ENCODE data around the gene CD4. TPM values are rescaled to one million over a fixed set of nuclear protein-coding genes. Genes with fewer than 3 reads are reported as not detected.

CD4 gene
- total RNA-seq, 1 experiment from 2014 or later, result not detected

GRCh38 chr12:6790496-6791150 lies 1.3 kb downstream of the CD4 start:
- no peaks in the 10 kb centered on the region for H3K27me3 ChIP-seq (replicated peaks; ENCODE audit: control insufficient read depth, insufficient read depth, low read length)
- BruUV-seq (replicated peaks), result no TSS peak
- intact Hi-C loops (cut with micrococcal nuclease; ENCODE audit: unreplicated experiment), result no loop called here
- TF ChIP-seq, protein P1, sequence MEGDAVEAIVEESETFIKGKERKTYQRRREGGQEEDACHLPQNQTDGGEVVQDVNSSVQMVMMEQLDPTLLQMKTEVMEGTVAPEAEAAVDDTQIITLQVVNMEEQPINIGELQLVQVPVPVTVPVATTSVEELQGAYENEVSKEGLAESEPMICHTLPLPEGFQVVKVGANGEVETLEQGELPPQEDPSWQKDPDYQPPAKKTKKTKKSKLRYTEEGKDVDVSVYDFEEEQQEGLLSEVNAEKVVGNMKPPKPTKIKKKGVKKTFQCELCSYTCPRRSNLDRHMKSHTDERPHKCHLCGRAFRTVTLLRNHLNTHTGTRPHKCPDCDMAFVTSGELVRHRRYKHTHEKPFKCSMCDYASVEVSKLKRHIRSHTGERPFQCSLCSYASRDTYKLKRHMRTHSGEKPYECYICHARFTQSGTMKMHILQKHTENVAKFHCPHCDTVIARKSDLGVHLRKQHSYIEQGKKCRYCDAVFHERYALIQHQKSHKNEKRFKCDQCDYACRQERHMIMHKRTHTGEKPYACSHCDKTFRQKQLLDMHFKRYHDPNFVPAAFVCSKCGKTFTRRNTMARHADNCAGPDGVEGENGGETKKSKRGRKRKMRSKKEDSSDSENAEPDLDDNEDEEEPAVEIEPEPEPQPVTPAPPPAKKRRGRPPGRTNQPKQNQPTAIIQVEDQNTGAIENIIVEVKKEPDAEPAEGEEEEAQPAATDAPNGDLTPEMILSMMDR (IDR thresholded peaks at IDR 0.05; ENCODE audit: insufficient read depth in 1 of 2, low read depth in 1 of 2, low read length in 1 of 2, severe bottlenecking in 1 of 2, unreplicated experiment in 1 of 2), result no peak
- CTCF ChIA-PET, result no interaction called here
- no peaks in the 10 kb centered on the region for H3K27me3 Mint-ChIP-seq (ENCODE audit: insufficient read depth, unreplicated experiment)
- H3K27ac Mint-ChIP-seq (ENCODE audit: unreplicated experiment), result no peak overlapping the region
- POLR2A ChIA-PET, result no interaction called here
- no peaks in the 10 kb centered on the region for H3K36me3 ChIP-seq (ENCODE audit: control insufficient read depth, insufficient read depth, low read length)
- H3K36me3 Mint-ChIP-seq (ENCODE audit: insufficient read depth, unreplicated experiment), result no peaks in the 10 kb centered on the region
- peaks cover 11% of the 10 kb centered on the region for H3K9me3 Mint-ChIP-seq (ENCODE audit: unreplicated experiment)
- no peaks in the 10 kb centered on the region for H3K9me3 ChIP-seq
- no peak overlapping the region for H3K4me3 ChIP-seq (ENCODE audit: low read depth, low read length)
- no peaks in the 10 kb centered on the region for H3K4me1 ChIP-seq
- no peak overlapping the region for H3K4me3 Mint-ChIP-seq (ENCODE audit: unreplicated experiment)
- no peak for DNase-seq
- peaks cover 8% of the 10 kb centered on the region for H3K4me1 Mint-ChIP-seq (ENCODE audit: low read depth, unreplicated experiment)

- Histone ChIP-seq H3K4me1 (no peaks in the 10 kb centered on the region), H3K27me3 (replicated peaks; ENCODE audit: control insufficient read depth, insufficient read depth, low read length) (no peaks in the 10 kb centered on the region), H3K4me3 (ENCODE audit: low read depth, low read length) (no peak overlapping the region), H3K9me3 (no peaks in the 10 kb centered on the region), H3K36me3 (ENCODE audit: control insufficient read depth, insufficient read depth, low read length) (no peaks in the 10 kb centered on the region)
- no peaks in the 10 kb centered on the region for H3K27me3 Mint-ChIP-seq (ENCODE audit: insufficient read depth, unreplicated experiment)
- H3K36me3 Mint-ChIP-seq (ENCODE audit: insufficient read depth, unreplicated experiment), result no peaks in the 10 kb centered on the region
- no TSS peak for BruUV-seq (replicated peaks)
- intact Hi-C loops (cut with micrococcal nuclease; ENCODE audit: unreplicated experiment), result no loop called here
- TF ChIP-seq, protein P1 (IDR thresholded peaks at IDR 0.05; ENCODE audit: insufficient read depth in 1 of 2, low read depth in 1 of 2, low read length in 1 of 2, severe bottlenecking in 1 of 2, unreplicated experiment in 1 of 2), result no peak
- peaks cover 11% of the 10 kb centered on the region for H3K9me3 Mint-ChIP-seq (ENCODE audit: unreplicated experiment)
- POLR2A ChIA-PET, result interaction anchor here (0.5 kb wide), 1 partner anchor 135 kb away, joined by 12 read pairs; no protein-coding TSS in a partner anchor
- peaks cover 14% of the 10 kb centered on the region for H3K4me1 Mint-ChIP-seq (ENCODE audit: low read depth, unreplicated experiment)
- CTCF ChIA-PET, result interaction anchor here (0.9 kb wide), 1 partner anchor 13 kb away, joined by 3 read pairs; no protein-coding TSS in a partner anchor
- DNase-seq, result no peak
- no peak overlapping the region for H3K27ac Mint-ChIP-seq (ENCODE audit: unreplicated experiment)
- no peak overlapping the region for H3K4me3 Mint-ChIP-seq (ENCODE audit: unreplicated experiment)
Measured at GRCh38 chr12:6791931-6792520, 2.7 kb downstream of the CD4 start.

DNA sequence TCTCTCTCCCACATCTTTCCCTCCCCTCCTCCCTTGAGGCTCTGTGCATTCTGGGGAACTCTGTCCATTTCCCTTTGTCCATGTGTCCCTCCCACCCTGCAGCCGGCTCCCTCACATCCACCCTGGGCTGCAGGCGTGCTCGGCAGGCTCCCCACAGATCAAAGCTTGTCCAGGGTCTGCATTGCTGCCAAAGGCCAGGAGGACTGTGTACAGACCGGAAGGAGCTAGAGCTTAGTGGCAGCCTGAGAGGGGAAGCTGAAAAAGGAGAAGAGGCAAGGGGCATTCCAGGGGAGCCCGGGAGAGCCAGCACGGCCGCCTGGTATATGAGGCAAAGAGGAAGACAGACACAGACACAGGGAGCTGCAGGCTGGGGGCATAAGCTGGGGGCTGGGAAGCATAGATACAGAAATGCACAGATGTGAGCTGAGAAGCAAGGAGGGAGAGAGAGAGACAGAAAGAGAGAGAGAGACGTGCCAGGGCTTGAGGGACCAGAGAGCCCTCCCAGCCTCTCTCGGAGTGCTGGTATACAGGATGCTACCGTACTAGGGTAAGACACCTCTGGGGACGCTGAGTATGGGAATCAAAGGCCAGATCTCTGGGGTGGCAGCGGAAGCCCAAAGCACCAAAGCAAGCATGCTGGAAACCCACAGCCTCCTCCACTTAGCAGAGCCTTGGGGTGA lies 3.3 kb downstream of the CD4 start:
- TF ChIP-seq, protein P1 (IDR thresholded peaks at IDR 0.05; ENCODE audit: insufficient read depth in 1 of 2, low read depth in 1 of 2, low read length in 1 of 2, severe bottlenecking in 1 of 2, unreplicated experiment in 1 of 2), result no peak
- Mint-ChIP-seq H3K9me3 (ENCODE audit: unreplicated experiment) (peaks cover 11% of the 10 kb centered on the region), H3K36me3 (ENCODE audit: insufficient read depth, unreplicated experiment) (no peaks in the 10 kb centered on the region), H3K27me3 (ENCODE audit: insufficient read depth, unreplicated experiment) (no peaks in the 10 kb centered on the region), H3K4me3 (ENCODE audit: unreplicated experiment) (no peak overlapping the region), H3K27ac (ENCODE audit: unreplicated experiment) (no peak overlapping the region), H3K4me1 (ENCODE audit: low read depth, unreplicated experiment) (peaks cover 20% of the 10 kb centered on the region)
- ChIA-PET POLR2A (interaction anchor here (0.5 to 0.6 kb wide), 2 partner anchors 135 to 151 kb away, joined by 9 to 12 read pairs; partner anchors contain the start of gene C12orf57), CTCF (interaction anchor here (0.7 to 0.9 kb wide), 2 partner anchors 13 to 94 kb away, joined by 3 read pairs; no protein-coding TSS in a partner anchor)
- intact Hi-C loops (cut with micrococcal nuclease; ENCODE audit: unreplicated experiment), result no loop called here
- no peaks in the 10 kb centered on the region for H3K36me3 ChIP-seq (ENCODE audit: control insufficient read depth, insufficient read depth, low read length)
- no peak for DNase-seq
- H3K9me3 ChIP-seq, result no peaks in the 10 kb centered on the region
- BruUV-seq (replicated peaks), result no TSS peak
- H3K4me3 ChIP-seq (ENCODE audit: low read depth, low read length), result no peak overlapping the region
- H3K4me1 ChIP-seq, result no peaks in the 10 kb centered on the region
- no peaks in the 10 kb centered on the region for H3K27me3 ChIP-seq (replicated peaks; ENCODE audit: control insufficient read depth, insufficient read depth, low read length)
